BJ (cell line): Measurements from ENCODE around the gene SLC37A3. TPM values are rescaled to one million over a fixed set of nuclear protein-coding genes. Genes with fewer than 3 reads are reported as not detected.

Experiments used
- CTCF ChIA-PET: fragments of 350-600 bp; formaldehyde crosslinking; extraction: SDS; loops from one replicate; lab custom pipeline; 2021; ENCODE audit warnings: antibody characterized with exemption, inconsistent platforms; lab: Yijun Ruan, JAX
- POLR2A ChIA-PET: fragments of 300-600 bp; sonication (Branson Sonifier 250); formaldehyde crosslinking; extraction: SDS; loops from one replicate; lab custom pipeline; 2021; ENCODE audit warnings: antibody characterized with exemption; lab: Charles Lee
- DNase-seq: peaks from one replicate; pipeline ENCODE4 v3.0.0-alpha.2; 2011; ENCODE audit warnings: low read depth
- H3K27me3 ChIP-seq: 2 replicates; pipeline ENCODE4 v1.6.0; 2011; ENCODE audit warnings: low read length; ENCODE audit not compliant: control insufficient read depth, insufficient read depth
- H3K36me3 ChIP-seq: 2 replicates; pipeline ENCODE4 v1.5.1; 2011; ENCODE audit warnings: low read length; ENCODE audit not compliant: control insufficient read depth, insufficient read depth
- H3K4me3 ChIP-seq: 2 replicates; pipeline ENCODE4 v1.5.1; 2011; ENCODE audit warnings: low read depth, mild to moderate bottlenecking, control low read depth, low read length
- CTCF ChIP-seq: IDR thresholded peaks from 2 replicates; pipeline ENCODE4 v1.5.1; 2011; ENCODE audit warnings: low read depth, mild to moderate bottlenecking, control low read depth, inconsistent platforms, low read length, moderate library complexity; ENCODE audit not compliant: insufficient read depth
- polyA plus RNA-seq: library from polyadenylated mRNA; depleted of rRNA; stranded (reverse); fragments of >200 nt; gene quantifications from 2 replicates; pipeline ENCODE4 v1.2.3, GENCODE V29; 2011

SLC37A3 gene
- polyA plus RNA-seq, 1 experiment: 35.2 TPM

- DNase-seq: no peak
- no peak overlapping the region for H3K4me3 ChIP-seq
- no peaks in the 10 kb centered on the region for H3K36me3 ChIP-seq
- no peak for TF ChIP-seq CTCF
- H3K27me3 ChIP-seq: no peaks in the 10 kb centered on the region; the same call in 1 of the 2 replicates
- CTCF ChIA-PET: interaction anchor here (0.7 kb wide), 1 partner anchor 36 kb away, joined by 3 read pairs; no protein-coding TSS in a partner anchor
- POLR2A ChIA-PET: interaction anchor here (0.6 kb wide), 1 partner anchor 15 kb away, joined by 4 read pairs; no protein-coding TSS in a partner anchor
These were observed 41.0 kb upstream of the SLC37A3 start for GRCh38 chr7:140439359-140439758.

- ChIA-PET CTCF (no interaction called here), POLR2A (no interaction called here)
- no peaks in the 10 kb centered on the region for H3K36me3 ChIP-seq
- H3K27me3 ChIP-seq: peaks cover 2% of the 10 kb centered on the region; the same call in 1 of the 2 replicates
- TF ChIP-seq CTCF: no peak
- no peak for DNase-seq
- H3K4me3 ChIP-seq: no peak overlapping the region
These were observed 37.0 kb upstream of the SLC37A3 start for GRCh38 chr7:140435252-140435895.

- peaks cover 5% of the 10 kb centered on the region for H3K27me3 ChIP-seq
- H3K36me3 ChIP-seq: no peaks in the 10 kb centered on the region
- no peak for DNase-seq
- POLR2A ChIA-PET: no interaction called here
- CTCF ChIA-PET: interaction anchor here (1.3 kb wide), 1 partner anchor 10 kb away, joined by 3 read pairs; no protein-coding TSS in a partner anchor
- no peak overlapping the region for H3K4me3 ChIP-seq
- no peak for TF ChIP-seq CTCF
These were observed 35.1 kb upstream of the SLC37A3 start for GRCh38 chr7:140433396-140433795.

DNA sequence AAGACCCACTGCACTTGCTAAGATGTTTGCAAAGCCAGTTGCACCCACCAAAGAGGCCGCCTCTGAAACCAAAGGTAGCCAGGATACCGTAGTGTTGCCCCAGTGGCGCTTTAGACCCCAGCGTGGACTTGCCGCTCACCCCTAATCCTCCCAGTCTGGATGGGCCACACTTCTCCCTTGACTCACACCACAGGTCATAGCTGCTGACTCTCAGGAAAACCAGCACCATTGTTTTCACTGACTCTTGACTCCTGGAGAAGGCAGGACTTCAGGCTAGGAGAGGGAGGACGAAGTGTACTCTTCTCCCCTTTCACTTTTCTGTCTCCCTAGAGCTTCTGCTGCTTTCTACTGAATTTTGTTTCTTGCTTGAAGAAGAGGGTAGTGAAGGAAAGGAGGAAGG is 27.8 kb upstream of the SLC37A3 start:
- POLR2A ChIA-PET: no interaction called here
- no peak for TF ChIP-seq CTCF
- Histone ChIP-seq H3K27me3 (peaks cover 5% of the 10 kb centered on the region), H3K36me3 (no peaks in the 10 kb centered on the region), H3K4me3 (no peak overlapping the region)
- CTCF ChIA-PET: no interaction called here
- DNase-seq: no peak

DNA sequence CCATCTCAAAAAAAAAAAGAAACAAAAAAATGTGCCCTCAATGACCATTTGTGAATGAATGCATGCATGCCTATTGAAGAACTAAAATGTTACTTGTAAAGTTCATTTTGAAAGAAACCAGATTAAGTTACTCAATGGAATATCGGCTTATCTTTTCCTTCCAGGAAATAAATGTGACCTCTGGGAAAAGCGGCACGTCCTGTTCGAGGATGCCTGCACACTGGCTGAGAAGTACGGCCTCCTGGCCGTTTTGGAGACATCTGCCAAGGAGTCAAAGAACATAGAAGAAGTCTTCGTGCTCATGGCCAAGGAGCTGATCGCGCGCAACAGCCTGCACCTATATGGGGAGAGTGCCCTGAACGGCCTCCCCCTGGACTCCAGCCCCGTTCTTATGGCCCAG is 27.4 kb upstream of the SLC37A3 start:
- ChIA-PET CTCF (no interaction called here), POLR2A (no interaction called here)
- Histone ChIP-seq H3K27me3 (peaks cover 5% of the 10 kb centered on the region), H3K36me3 (no peaks in the 10 kb centered on the region), H3K4me3 (no peak overlapping the region)
- no peak for TF ChIP-seq CTCF
- no peak for DNase-seq
